BLaER1 (cell line): ENCODE measurements around the gene SCFD2.
"Not testable (repeated sequence)": the region's sequence is repeated elsewhere in the genome, so short reads cannot be mapped to it uniquely, and the experiment has no call there.

ENCODE experiments used
- H3K27ac ChIP-seq: shearing (Covaris generic); formaldehyde crosslinking; 2 replicates; pipeline ENCODE4 v1.8.1; 2022
- H3K27me3 ChIP-seq: shearing (Covaris generic); formaldehyde crosslinking; 2 replicates; pipeline ENCODE4 v1.8.1; 2022
- H3K36me3 ChIP-seq: shearing (Covaris generic); formaldehyde crosslinking; 2 replicates; pipeline ENCODE4 v1.8.1; 2022
- H3K4me1 ChIP-seq: shearing (Covaris generic); formaldehyde crosslinking; 2 replicates; pipeline ENCODE4 v1.8.1; 2022
- H3K4me2 ChIP-seq: shearing (Covaris generic); formaldehyde crosslinking; 2 replicates; pipeline ENCODE4 v1.8.1; 2022
- H3K4me3 ChIP-seq: shearing (Covaris generic); formaldehyde crosslinking; 2 replicates; pipeline ENCODE4 v1.8.1; 2022
- H3K9ac ChIP-seq: shearing (Covaris generic); formaldehyde crosslinking; 2 replicates; pipeline ENCODE4 v1.8.1; 2022
- H3K9me3 ChIP-seq: shearing (Covaris generic); formaldehyde crosslinking; 2 replicates; pipeline ENCODE4 v1.8.1; 2022
- H4K20me1 ChIP-seq: shearing (Covaris generic); formaldehyde crosslinking; 2 replicates; pipeline ENCODE4 v1.8.1; 2022
- Cebpa-rat ChIP-seq: shearing (Covaris generic); IDR thresholded peaks from 2 replicates; pipeline ENCODE4 v1.8.1; 2022

SCFD2 gene

DNA sequence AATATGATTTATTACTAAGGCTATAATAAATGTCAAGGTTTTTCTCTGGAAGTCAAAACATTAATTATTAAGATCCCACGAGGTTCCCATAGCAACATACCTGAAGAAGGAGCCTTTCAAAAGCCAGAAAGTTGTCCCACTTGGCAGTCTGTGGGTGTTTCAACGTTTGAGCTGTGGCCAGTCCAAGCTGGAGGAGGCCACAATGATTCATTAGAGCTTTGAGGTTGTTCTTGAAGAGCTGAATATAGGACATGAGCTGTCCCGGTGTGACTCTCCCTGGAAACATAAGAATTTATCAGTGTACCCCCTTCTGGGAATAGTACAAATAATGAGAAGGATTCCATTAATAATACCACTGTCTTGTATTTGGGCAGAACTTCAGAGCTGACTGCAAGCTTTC lies 92.1 kb downstream of the SCFD2 start:
- no peak for TF ChIP-seq Cebpa-rat
- H3K27ac ChIP-seq, result no peak overlapping the region
- H4K20me1 ChIP-seq, result no peaks in the 10 kb centered on the region
- H3K4me1 ChIP-seq, result no peaks in the 10 kb centered on the region
- H3K4me2 ChIP-seq, result no peak overlapping the region
- H3K27me3 ChIP-seq, result no peaks in the 10 kb centered on the region
- H3K9ac ChIP-seq, result no peak overlapping the region
- peaks cover 11% of the 10 kb centered on the region; the same call in 1 of the 2 replicates for H3K9me3 ChIP-seq
- H3K36me3 ChIP-seq, result peaks cover 16% of the 10 kb centered on the region
- H3K4me3 ChIP-seq, result no peak overlapping the region

DNA sequence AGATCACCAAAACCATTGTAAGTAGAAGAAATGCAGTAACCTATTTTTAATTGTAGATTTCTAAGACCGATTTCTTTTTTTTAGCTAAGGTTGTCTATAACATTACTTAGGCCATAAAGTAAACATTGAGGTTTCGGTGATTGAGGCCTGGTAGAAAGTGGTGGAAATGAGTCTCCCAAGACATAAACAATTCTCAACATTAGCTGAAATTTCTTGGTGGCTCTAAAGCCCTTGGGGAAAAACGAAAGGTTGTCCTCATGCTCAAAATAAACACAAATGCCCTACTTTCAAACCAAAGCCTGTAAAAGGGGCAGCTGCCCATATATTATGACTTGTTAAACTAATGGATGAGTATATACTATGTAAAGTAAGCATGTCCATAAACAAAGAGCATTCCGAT lies 98.8 kb downstream of the SCFD2 start:
- H3K36me3 ChIP-seq, result peaks cover 39% of the 10 kb centered on the region
- H3K9me3 ChIP-seq, result peaks cover 28% of the 10 kb centered on the region
- no peak for TF ChIP-seq Cebpa-rat
- no peak overlapping the region for H3K4me3 ChIP-seq
- H3K27me3 ChIP-seq, result no peaks in the 10 kb centered on the region
- H3K27ac ChIP-seq, result no peak overlapping the region
- H3K4me2 ChIP-seq, result peak overlapping the region; percentile 18; the same call in 1 of the 2 replicates
- H3K9ac ChIP-seq, result no peak overlapping the region
- no peaks in the 10 kb centered on the region for H4K20me1 ChIP-seq
- peaks cover 9% of the 10 kb centered on the region for H3K4me1 ChIP-seq

DNA sequence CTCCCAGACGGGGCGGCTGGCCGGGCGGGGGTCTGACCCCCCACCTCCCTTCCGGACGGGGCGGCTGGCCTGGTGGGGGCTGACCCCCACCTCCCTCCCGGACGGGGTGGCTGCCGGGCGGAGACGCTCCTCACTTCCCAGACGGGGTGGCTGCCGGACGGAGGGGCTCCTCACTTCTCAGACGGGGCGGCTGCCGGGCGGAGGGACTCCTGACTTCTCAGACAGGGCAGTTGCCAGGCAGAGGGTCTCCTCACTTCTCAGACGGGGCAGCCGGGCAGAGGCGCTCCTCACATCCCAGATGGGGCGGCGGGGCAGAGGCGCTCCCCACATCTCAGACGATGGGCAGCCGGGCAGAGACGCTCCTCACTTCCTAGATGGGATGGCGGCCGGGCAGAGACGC lies 109.9 kb downstream of the SCFD2 start:
- H3K4me3 ChIP-seq, H3K9ac ChIP-seq, H3K4me2 ChIP-seq, H3K4me1 ChIP-seq, H4K20me1 ChIP-seq, H3K27ac ChIP-seq, H3K27me3 ChIP-seq, H3K36me3 ChIP-seq: not testable (repeated sequence)
- H3K9me3 ChIP-seq, result peaks cover 24% of the 10 kb centered on the region

DNA sequence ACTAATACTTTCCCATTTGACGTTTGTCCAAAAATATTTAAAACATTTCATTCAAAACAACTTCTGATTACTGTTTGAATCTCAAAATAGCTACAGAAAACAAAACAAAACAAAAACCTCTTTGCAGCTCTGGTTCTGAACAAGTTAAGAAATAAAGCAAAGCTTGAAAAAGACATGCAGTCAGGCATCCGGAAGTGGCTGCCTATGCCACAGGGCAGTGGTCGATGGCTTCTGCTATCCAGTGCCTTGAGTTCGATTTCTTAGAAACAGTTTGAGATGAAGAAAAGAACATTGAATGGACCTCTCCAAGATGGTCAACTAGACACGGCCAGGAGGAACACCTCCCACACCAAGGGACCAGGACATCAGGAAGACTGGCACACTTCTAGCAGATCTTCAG lies 125.3 kb downstream of the SCFD2 start:
- no peak overlapping the region for H3K4me2 ChIP-seq
- H4K20me1 ChIP-seq, result no peaks in the 10 kb centered on the region
- no peaks in the 10 kb centered on the region for H3K4me1 ChIP-seq
- no peak for TF ChIP-seq Cebpa-rat
- no peaks in the 10 kb centered on the region for H3K27me3 ChIP-seq
- H3K27ac ChIP-seq, result no peak overlapping the region
- H3K36me3 ChIP-seq, result peaks cover 22% of the 10 kb centered on the region; the same call in 1 of the 2 replicates
- no peak overlapping the region for H3K4me3 ChIP-seq
- peaks cover 31% of the 10 kb centered on the region for H3K9me3 ChIP-seq
- no peak overlapping the region for H3K9ac ChIP-seq

DNA sequence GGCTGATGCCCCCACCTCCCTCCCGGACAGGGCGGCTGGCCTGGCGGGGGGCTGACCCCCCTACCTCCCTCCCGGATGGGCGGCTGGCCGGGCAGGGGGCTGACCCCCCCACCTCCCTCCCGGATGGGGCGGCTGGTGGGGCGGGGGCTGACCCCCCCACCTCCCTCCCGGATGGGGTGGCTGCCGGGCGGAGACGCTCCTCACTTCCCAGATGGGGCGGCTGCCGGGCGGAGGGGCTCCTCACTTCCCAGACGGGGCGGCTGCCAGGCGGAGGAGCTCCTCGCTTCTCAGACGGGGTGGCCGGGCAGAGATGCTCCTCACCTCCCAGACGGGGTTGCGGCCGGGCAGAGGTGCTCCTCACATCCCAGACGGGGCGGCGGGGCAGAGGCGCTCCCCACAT lies 127.5 kb downstream of the SCFD2 start:
- H3K4me2 ChIP-seq, H4K20me1 ChIP-seq, H3K27ac ChIP-seq, H3K4me3 ChIP-seq, H3K9ac ChIP-seq, H3K27me3 ChIP-seq: not testable (repeated sequence)
- H3K4me1 ChIP-seq, result peaks cover 12% of the 10 kb centered on the region
- H3K36me3 ChIP-seq, result peaks cover 26% of the 10 kb centered on the region; the same call in 1 of the 2 replicates
- H3K9me3 ChIP-seq, result peaks cover 23% of the 10 kb centered on the region

DNA sequence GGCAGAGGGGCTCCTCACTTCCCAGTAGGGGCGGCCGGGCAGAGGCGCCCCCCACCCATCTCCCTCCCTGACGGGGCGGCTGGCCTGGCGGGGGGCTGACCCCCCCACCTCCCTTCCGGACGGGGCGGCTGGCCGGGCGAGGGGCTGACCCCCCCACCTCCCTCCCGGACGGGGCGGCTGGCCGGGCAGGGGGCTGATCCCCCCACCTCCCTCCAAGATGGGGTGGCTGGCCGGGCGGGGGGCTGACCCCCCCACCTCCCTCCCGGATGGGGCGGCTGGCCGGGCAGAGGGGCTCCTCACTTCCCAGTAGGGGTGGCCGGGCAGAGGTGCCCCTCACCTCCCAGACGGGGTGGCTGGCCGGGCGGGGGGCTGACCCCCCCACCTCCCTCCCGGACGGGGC lies 128.1 kb downstream of the SCFD2 start:
- H3K9me3 ChIP-seq, result peaks cover 23% of the 10 kb centered on the region
- peaks cover 26% of the 10 kb centered on the region; the same call in 1 of the 2 replicates for H3K36me3 ChIP-seq
- H4K20me1 ChIP-seq, H3K27me3 ChIP-seq, H3K27ac ChIP-seq, H3K4me2 ChIP-seq, H3K4me3 ChIP-seq, H3K9ac ChIP-seq: not testable (repeated sequence)
- H3K4me1 ChIP-seq, result peaks cover 17% of the 10 kb centered on the region

DNA sequence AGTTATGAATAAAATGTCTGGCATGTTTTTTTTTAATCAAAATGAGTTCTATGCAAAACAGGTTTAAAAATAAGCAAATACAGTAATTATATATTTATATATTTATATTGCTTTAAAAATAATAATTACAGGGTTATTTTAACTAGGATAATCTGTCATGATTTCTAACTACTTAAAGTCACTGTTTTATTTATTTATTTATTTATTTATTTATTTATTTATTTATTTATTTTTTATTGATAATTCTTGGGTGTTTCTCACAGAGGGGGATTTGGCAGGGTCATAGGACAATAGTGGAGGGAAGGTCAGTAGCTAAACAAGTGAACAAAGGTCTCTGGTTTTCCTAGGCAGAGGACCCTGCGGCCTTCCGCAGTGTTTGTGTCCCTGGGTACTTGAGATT lies 129.2 kb downstream of the SCFD2 start:
- not testable (repeated sequence) for H3K9ac ChIP-seq, H3K27me3 ChIP-seq, H3K4me2 ChIP-seq, H4K20me1 ChIP-seq, H3K27ac ChIP-seq, H3K4me3 ChIP-seq
- H3K4me1 ChIP-seq, result peaks cover 26% of the 10 kb centered on the region
- peaks cover 20% of the 10 kb centered on the region; the same call in 1 of the 2 replicates for H3K36me3 ChIP-seq
- peaks cover 23% of the 10 kb centered on the region for H3K9me3 ChIP-seq

DNA sequence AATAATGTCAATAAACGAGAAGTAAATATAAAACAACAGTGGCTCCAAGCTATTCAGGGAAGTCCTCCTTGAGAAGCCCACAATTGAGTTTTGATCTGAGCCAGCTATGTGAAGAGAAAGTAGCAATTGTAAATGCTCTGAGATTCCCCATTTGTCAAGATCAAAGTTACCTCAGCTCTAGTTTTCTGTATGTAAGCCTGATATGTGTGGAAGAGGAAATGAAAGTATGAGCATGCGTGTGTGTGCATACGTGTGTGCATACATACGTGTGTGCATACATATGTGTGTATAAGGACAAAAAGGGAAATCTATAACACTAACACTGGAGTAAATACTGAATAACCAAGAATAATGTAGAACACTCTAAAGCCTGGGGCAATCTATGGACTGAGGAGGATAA lies 130.3 kb downstream of the SCFD2 start:
- Histone ChIP-seq H3K27ac (no peak overlapping the region), H3K4me2 (no peak overlapping the region), H3K9me3 (peaks cover 12% of the 10 kb centered on the region), H3K9ac (no peak overlapping the region), H3K4me1 (peaks cover 26% of the 10 kb centered on the region), H3K36me3 (0 out of 2 replicates have a peak, but pooled peaks cover 11% of the 10 kb centered on the region), H3K4me3 (no peak overlapping the region), H3K27me3 (no peaks in the 10 kb centered on the region), H4K20me1 (no peaks in the 10 kb centered on the region)
- no peak for TF ChIP-seq Cebpa-rat

DNA sequence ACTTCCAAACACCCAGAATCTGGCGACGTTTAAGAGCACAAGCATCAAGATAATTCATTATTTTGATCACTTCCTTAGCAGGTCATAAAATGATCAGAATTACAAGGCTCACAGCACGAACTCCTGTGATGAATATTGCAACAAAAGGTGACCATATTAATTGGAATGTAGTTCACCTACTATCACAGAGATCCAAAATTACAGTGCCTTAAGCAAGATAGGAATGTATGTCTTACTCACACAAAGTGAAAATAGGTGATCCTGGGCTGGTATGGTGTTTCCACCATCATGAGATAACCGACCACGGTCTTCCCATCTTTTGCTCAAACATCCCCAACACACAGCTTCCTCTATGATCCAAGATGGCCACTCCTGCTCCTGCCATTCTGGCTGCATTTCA lies 131.2 kb downstream of the SCFD2 start:
- H3K4me1 ChIP-seq, result peaks cover 26% of the 10 kb centered on the region
- peaks cover 4% of the 10 kb centered on the region for H3K9me3 ChIP-seq
- no peaks in the 10 kb centered on the region for H4K20me1 ChIP-seq
- H3K36me3 ChIP-seq, result 0 out of 2 replicates have a peak, but pooled peaks cover 9% of the 10 kb centered on the region
- H3K4me3 ChIP-seq, result no peak overlapping the region
- H3K27ac ChIP-seq, result peak overlapping the region; percentile 86
- H3K4me2 ChIP-seq, result no peak overlapping the region
- TF ChIP-seq Cebpa-rat, result no peak
- H3K27me3 ChIP-seq, result no peaks in the 10 kb centered on the region
- no peak overlapping the region for H3K9ac ChIP-seq

DNA sequence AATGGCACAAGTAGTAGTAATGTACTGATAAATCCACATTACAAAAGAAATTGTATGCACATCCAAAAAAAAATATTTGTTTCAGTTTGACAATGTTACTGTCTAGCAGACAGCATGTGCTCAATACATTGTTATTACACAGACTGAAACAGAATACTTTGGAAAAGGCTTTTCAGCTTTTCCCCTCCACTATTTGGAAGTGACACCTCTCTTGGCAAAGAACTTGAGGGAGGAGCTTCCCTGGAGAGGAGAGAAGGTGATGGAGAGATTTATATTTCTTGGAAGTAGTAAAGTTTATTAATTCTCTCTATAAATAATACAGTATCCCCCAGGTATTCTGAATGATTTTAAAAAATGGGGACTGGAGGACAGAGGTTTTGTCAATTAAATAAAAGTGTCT lies 131.8 kb downstream of the SCFD2 start:
- Histone ChIP-seq H3K27ac (peak overlapping the region; percentile 86), H3K4me2 (peak overlapping the region; percentile 79; the same call in 1 of the 2 replicates), H3K36me3 (0 out of 2 replicates have a peak, but pooled peaks cover 7% of the 10 kb centered on the region), H3K4me3 (no peak overlapping the region), H3K27me3 (no peaks in the 10 kb centered on the region), H3K9me3 (no peaks in the 10 kb centered on the region; the same call in 1 of the 2 replicates), H3K4me1 (peaks cover 26% of the 10 kb centered on the region), H4K20me1 (no peaks in the 10 kb centered on the region), H3K9ac (no peak overlapping the region)
- TF ChIP-seq Cebpa-rat, result no peak
